ENCODE measurements around the gene CHD2. TPM values are rescaled to one million over a fixed set of nuclear protein-coding genes. Genes with fewer than 3 reads are reported as not detected.

The CHD2 gene
- total and polyA plus RNA-seq, 2 donors = 62.0 to 78.7 TPM

DNA sequence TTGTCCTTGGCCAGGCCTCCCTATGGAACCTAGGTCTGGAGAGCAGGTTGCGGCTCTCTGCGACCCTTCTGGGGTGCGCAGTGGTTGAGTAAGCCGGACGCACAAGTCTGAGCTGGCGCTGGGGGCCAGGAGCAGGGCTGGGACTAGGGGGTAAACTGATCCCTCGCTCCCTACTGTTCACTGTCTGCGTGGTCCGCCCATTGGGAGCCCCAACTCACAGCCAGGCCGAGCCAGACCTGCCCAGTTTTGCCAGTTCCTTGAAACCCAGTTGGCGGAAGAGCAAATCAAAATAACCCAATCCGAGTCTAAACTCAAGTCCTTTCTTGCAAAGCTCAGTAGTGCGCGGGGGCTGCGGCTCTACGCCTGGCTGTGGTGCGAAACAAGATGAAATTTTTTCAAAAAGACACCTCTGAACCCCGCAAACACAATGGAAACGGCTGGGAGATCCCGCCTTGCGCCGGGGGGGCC lies 171.4 kb downstream of the CHD2 start:
- Histone ChIP-seq H3K27ac (ENCODE audit: low read depth in 1 of 2, low read length in 1 of 2) (no peak overlapping the region), H3K4me3 (ENCODE audit: low read length in 2 of 2) (peak overlapping the region; percentile 0 to 23), H3K36me3 (ENCODE audit: control insufficient read depth in 2 of 2, insufficient read depth in 2 of 2, low read length in 1 of 2) (no peaks in the 10 kb centered on the region), H3K9me3 (ENCODE audit: control insufficient read depth in 2 of 2, insufficient read depth in 1 of 2, low read length in 1 of 2) (no peaks in the 10 kb centered on the region), H3K27me3 (ENCODE audit: control insufficient read depth in 2 of 2, insufficient read depth in 1 of 2, low read length in 1 of 2) (peaks cover 41 to 64% of the 10 kb centered on the region in 2 donors), H3K4me1 (ENCODE audit: control insufficient read depth in 2 of 2, insufficient read depth in 2 of 2, low read length in 2 of 2) (peaks cover 7 to 15% of the 10 kb centered on the region in 2 donors)
- 77% methylated on average over 22 of the region's 22 CpGs for WGBS
- DNase-seq (ENCODE audit: low read depth in 6 of 9, low spot score in 9 of 9) = no peak

DNA sequence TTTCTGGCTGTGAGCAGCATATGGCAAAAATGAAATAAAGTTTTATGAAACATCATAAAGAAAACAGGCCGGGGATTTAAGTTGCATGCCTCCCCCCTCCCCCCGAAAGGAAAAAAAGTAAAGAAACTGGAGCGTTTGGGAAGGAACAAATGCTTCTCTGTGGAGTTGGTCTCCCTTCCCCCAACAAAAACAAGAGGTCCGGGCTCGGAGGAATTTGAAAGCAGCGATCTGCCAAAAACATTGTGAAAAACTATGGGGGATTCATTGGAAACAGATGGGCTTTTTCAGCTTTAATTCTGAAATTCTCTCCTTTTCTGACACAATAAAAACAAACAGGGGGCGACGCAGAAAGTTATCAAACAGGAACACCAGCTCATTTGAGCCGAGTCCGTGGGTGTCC lies 171.9 kb downstream of the CHD2 start:
- peaks cover 41 to 70% of the 10 kb centered on the region in 2 donors for H3K27me3 ChIP-seq (ENCODE audit: control insufficient read depth in 2 of 2, insufficient read depth in 1 of 2, low read length in 1 of 2)
- 10% methylated on average over 10 of the region's 10 CpGs for WGBS
- peak overlapping the region; percentile 23 to 35 for H3K4me3 ChIP-seq (ENCODE audit: low read length in 2 of 2)
- no peaks in the 10 kb centered on the region for H3K36me3 ChIP-seq (ENCODE audit: control insufficient read depth in 2 of 2, insufficient read depth in 2 of 2, low read length in 1 of 2)
- H3K4me1 ChIP-seq (ENCODE audit: control insufficient read depth in 2 of 2, insufficient read depth in 2 of 2, low read length in 2 of 2) = peaks cover 7 to 15% of the 10 kb centered on the region in 2 donors
- peak overlapping the region in 1 of 2 donors; percentile 64 for H3K27ac ChIP-seq (ENCODE audit: low read depth in 1 of 2, low read length in 1 of 2)
- no peak for DNase-seq (ENCODE audit: low read depth in 6 of 9, low spot score in 9 of 9)
- no peaks in the 10 kb centered on the region for H3K9me3 ChIP-seq (ENCODE audit: control insufficient read depth in 2 of 2, insufficient read depth in 1 of 2, low read length in 1 of 2)

DNA sequence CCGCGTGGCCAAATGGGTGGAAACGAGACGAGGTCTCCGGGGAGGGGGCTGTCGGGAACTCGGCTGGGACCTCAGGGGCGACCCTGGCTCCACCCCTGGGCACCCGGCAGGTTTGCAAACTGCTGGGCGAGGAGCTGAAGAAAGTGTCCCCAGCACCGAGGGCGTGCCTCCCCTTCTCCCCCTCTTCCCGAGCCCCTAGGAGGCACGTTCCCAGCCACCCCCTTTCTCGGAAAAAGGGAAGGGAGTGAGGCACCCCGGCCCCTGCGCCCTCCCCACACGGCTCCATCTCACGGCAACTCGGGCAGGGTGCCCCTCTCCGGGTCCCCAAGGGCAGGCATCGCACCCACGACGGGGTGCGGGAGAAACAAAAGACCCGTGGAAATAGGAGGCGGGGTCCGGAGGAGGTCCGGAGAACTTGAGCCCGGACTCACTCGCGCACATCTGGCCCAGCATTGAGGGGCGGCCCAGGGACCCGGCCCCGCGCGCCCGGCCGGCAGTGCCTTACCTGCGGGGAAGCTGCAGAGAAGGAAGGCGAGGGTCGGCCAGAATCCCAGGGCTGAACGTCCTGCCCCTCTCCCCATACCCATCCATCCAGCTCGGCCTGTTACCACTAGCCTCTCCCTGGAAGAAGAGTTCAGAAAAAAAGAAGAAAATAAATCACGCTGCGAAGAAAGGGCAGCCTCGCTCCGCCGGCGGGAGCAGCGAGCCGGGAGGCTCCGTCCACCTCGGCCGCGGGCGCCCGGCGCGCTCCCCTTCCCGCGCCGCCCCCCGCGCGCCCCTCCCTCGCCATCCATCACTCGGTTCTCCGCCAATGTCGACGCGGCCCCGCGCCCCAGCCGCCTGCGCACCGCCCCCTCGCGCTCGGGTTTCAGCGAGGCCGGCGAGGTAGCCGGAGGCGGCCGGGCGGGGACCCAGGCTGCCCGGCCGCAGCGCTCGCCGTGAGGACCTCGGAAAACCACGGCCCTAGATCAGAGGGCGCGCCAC lies 172.6 kb downstream of the CHD2 start:
- no peaks in the 10 kb centered on the region for H3K36me3 ChIP-seq (ENCODE audit: control insufficient read depth in 2 of 2, insufficient read depth in 2 of 2, low read length in 1 of 2)
- peaks cover 7 to 15% of the 10 kb centered on the region in 2 donors for H3K4me1 ChIP-seq (ENCODE audit: control insufficient read depth in 2 of 2, insufficient read depth in 2 of 2, low read length in 2 of 2)
- under 1% methylated on average over 96 of the region's 96 CpGs for WGBS
- peak in 1 of 9 donors; percentile 45 for DNase-seq (ENCODE audit: low read depth in 6 of 9, low spot score in 9 of 9)
- no peaks in the 10 kb centered on the region for H3K9me3 ChIP-seq (ENCODE audit: control insufficient read depth in 2 of 2, insufficient read depth in 1 of 2, low read length in 1 of 2)
- peak overlapping the region in 1 of 2 donors; percentile 64 for H3K27ac ChIP-seq (ENCODE audit: low read depth in 1 of 2, low read length in 1 of 2)
- peaks cover 41 to 76% of the 10 kb centered on the region in 2 donors for H3K27me3 ChIP-seq (ENCODE audit: control insufficient read depth in 2 of 2, insufficient read depth in 1 of 2, low read length in 1 of 2)
- peak overlapping the region; percentile 23 to 35 for H3K4me3 ChIP-seq (ENCODE audit: low read length in 2 of 2)

DNA sequence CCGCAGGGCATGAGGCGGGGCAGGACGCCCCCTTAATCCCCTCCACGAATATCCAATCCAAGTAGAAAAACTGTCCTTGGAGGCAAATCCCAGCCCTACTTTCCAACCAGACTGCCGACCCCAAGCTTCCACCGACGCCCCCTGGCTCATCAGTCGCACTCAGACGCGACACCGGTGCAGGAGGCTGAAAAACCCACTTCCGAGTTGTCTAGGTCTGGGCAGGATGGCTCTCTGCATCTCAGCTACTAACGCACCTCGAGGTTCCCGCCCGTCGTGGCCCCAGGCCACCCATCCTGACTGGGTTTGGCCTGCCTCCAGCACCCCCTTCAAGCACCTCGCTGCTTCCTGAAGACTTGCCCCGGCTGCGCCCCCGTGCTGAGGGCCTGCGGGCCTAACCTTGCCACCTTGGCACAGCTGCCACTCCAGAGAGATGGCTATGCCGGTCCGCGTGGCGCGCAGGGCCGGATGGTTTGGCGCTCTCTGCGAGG lies 173.4 kb downstream of the CHD2 start:
- Histone ChIP-seq H3K36me3 (ENCODE audit: control insufficient read depth in 2 of 2, insufficient read depth in 2 of 2, low read length in 1 of 2) (no peaks in the 10 kb centered on the region), H3K4me3 (ENCODE audit: low read length in 2 of 2) (peak overlapping the region in 1 of 2 donors; percentile 35), H3K4me1 (ENCODE audit: control insufficient read depth in 2 of 2, insufficient read depth in 2 of 2, low read length in 2 of 2) (peaks cover 7 to 15% of the 10 kb centered on the region in 2 donors), H3K27ac (ENCODE audit: low read depth in 1 of 2, low read length in 1 of 2) (no peak overlapping the region), H3K27me3 (ENCODE audit: control insufficient read depth in 2 of 2, insufficient read depth in 1 of 2, low read length in 1 of 2) (peaks cover 41 to 75% of the 10 kb centered on the region in 2 donors), H3K9me3 (ENCODE audit: control insufficient read depth in 2 of 2, insufficient read depth in 1 of 2, low read length in 1 of 2) (no peaks in the 10 kb centered on the region)
- DNase-seq (ENCODE audit: low read depth in 6 of 9, low spot score in 9 of 9) = peak in 1 of 9 donors; percentile 35
- WGBS = 18% methylated on average over 30 of the region's 30 CpGs

DNA sequence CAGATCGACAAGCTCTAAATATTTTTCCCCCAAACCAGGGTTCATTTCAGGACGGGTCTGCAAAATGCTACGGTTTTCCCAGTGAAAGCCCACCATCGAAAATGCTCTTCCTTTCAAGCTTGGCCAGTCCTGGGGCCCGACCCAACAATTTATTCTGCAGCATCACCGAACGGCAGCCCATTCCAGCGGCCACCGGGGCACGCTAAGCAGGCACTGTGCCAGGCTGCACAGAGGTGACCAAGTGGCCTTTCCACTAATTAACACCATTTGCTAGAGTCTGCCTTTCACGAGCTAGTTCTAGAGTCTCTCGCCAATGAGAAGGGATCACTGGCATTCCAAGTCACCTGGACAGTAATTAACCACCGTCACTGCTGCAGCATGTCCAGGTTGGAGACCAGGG lies 174.5 kb downstream of the CHD2 start:
- no peaks in the 10 kb centered on the region for H3K36me3 ChIP-seq (ENCODE audit: control insufficient read depth in 2 of 2, insufficient read depth in 2 of 2, low read length in 1 of 2)
- no peak for DNase-seq (ENCODE audit: low read depth in 6 of 9, low spot score in 9 of 9)
- peaks cover 41 to 77% of the 10 kb centered on the region in 2 donors for H3K27me3 ChIP-seq (ENCODE audit: control insufficient read depth in 2 of 2, insufficient read depth in 1 of 2, low read length in 1 of 2)
- WGBS = 97% methylated on average over 13 of the region's 13 CpGs
- peaks cover 7 to 15% of the 10 kb centered on the region in 2 donors for H3K4me1 ChIP-seq (ENCODE audit: control insufficient read depth in 2 of 2, insufficient read depth in 2 of 2, low read length in 2 of 2)
- no peak overlapping the region for H3K4me3 ChIP-seq (ENCODE audit: low read length in 2 of 2)
- no peak overlapping the region for H3K27ac ChIP-seq (ENCODE audit: low read depth in 1 of 2, low read length in 1 of 2)
- H3K9me3 ChIP-seq (ENCODE audit: control insufficient read depth in 2 of 2, insufficient read depth in 1 of 2, low read length in 1 of 2) = no peaks in the 10 kb centered on the region

DNA sequence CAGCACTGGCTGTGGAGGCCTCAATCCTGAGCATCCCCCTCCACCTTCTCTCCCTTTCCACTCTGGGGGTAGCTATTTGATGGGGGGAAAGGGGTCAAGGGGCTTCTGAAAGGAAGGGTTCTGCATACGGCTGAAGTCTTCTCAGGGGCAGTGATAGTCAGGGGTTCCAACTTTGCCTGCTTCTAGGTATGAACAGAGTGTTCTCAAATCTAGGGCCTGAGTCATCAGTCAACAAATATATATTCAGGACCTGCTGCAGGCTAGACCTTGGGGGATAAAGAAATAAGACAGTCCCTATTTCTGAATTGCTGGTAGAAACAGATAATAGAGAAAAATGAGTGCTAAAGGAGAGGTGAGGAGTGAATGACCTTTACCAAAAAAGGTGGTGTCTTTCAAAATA lies 176.1 kb downstream of the CHD2 start:
- Histone ChIP-seq H3K4me3 (ENCODE audit: low read length in 2 of 2) (no peak overlapping the region), H3K27me3 (ENCODE audit: control insufficient read depth in 2 of 2, insufficient read depth in 1 of 2, low read length in 1 of 2) (peaks cover 35 to 71% of the 10 kb centered on the region in 2 donors), H3K4me1 (ENCODE audit: control insufficient read depth in 2 of 2, insufficient read depth in 2 of 2, low read length in 2 of 2) (peaks cover 7 to 15% of the 10 kb centered on the region in 2 donors), H3K36me3 (ENCODE audit: control insufficient read depth in 2 of 2, insufficient read depth in 2 of 2, low read length in 1 of 2) (no peaks in the 10 kb centered on the region), H3K9me3 (ENCODE audit: control insufficient read depth in 2 of 2, insufficient read depth in 1 of 2, low read length in 1 of 2) (no peaks in the 10 kb centered on the region), H3K27ac (ENCODE audit: low read depth in 1 of 2, low read length in 1 of 2) (no peak overlapping the region)
- 100% methylated on average over 1 of the region's 1 CpG for WGBS
- DNase-seq (ENCODE audit: low read depth in 6 of 9, low spot score in 9 of 9) = no peak

DNA sequence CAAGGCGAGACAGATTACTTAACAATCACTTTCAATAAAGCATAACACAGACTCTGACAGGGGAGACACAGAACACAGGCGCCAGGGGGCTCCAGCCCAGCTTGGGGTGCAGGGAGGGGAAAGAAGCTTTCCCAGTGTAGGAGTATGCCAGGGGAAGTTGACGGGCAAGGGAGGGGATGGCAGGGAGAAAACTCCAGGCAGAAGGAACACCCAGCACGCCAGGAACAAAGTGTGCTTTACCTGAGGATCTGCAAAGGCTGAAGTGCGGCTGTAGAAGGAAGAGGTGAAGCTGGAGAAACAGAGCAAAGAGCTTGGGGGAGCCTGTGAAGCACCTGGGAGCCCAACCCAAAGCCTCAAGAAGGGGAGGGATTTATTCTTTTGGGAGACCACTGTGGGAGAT lies 176.8 kb downstream of the CHD2 start:
- Histone ChIP-seq H3K4me1 (ENCODE audit: control insufficient read depth in 2 of 2, insufficient read depth in 2 of 2, low read length in 2 of 2) (peaks cover 7 to 12% of the 10 kb centered on the region in 2 donors), H3K4me3 (ENCODE audit: low read length in 2 of 2) (no peak overlapping the region), H3K9me3 (ENCODE audit: control insufficient read depth in 2 of 2, insufficient read depth in 1 of 2, low read length in 1 of 2) (no peaks in the 10 kb centered on the region), H3K36me3 (ENCODE audit: control insufficient read depth in 2 of 2, insufficient read depth in 2 of 2, low read length in 1 of 2) (no peaks in the 10 kb centered on the region), H3K27ac (ENCODE audit: low read depth in 1 of 2, low read length in 1 of 2) (no peak overlapping the region), H3K27me3 (ENCODE audit: control insufficient read depth in 2 of 2, insufficient read depth in 1 of 2, low read length in 1 of 2) (peaks cover 29 to 65% of the 10 kb centered on the region in 2 donors)
- 94% methylated on average over 5 of the region's 5 CpGs for WGBS
- DNase-seq (ENCODE audit: low read depth in 6 of 9, low spot score in 9 of 9) = no peak
